HS-5 (cell line): ENCODE measurements around the gene CACNA1G.

ENCODE experiments used
- DNase-seq: peaks from one replicate; pipeline ENCODE4 v3.0.0-alpha.2; 2012; ENCODE audit warnings: low read depth

CACNA1G gene

GRCh38 chr17:50613007-50613992, 52.8 kb downstream of the CACNA1G start:
- DNase-seq, result no peak

- DNase-seq, result no peak
Observed at GRCh38 chr17:50614471-50615051, 54.0 kb downstream of the CACNA1G start.

GRCh38 chr17:50615828-50616227, 55.3 kb downstream of the CACNA1G start:
- DNase-seq, result no peak

GRCh38 chr17:50618300-50618699, 57.8 kb downstream of the CACNA1G start:
- no peak for DNase-seq

GRCh38 chr17:50618941-50619340, 58.4 kb downstream of the CACNA1G start:
- DNase-seq, result no peak

- DNase-seq, result no peak
Observed at GRCh38 chr17:50619489-50619888, 59.0 kb downstream of the CACNA1G start.

GRCh38 chr17:50620237-50620636, 59.7 kb downstream of the CACNA1G start:
- no peak for DNase-seq

GRCh38 chr17:50620858-50621257, 60.3 kb downstream of the CACNA1G start:
- DNase-seq, result no peak

GRCh38 chr17:50621574-50622031, 61.1 kb downstream of the CACNA1G start:
- DNase-seq, result no peak

- no peak for DNase-seq
Observed at GRCh38 chr17:50624321-50624934, 63.9 kb downstream of the CACNA1G start.

GRCh38 chr17:50625032-50625871, 64.7 kb downstream of the CACNA1G start:
- DNase-seq, result no peak

GRCh38 chr17:50626037-50626574, 65.6 kb downstream of the CACNA1G start:
- no peak for DNase-seq

GRCh38 chr17:50627036-50627781, 66.7 kb downstream of the CACNA1G start:
- no peak for DNase-seq

GRCh38 chr17:50627782-50628601, 67.5 kb downstream of the CACNA1G start:
- no peak for DNase-seq

GRCh38 chr17:50629902-50630301, 69.4 kb downstream of the CACNA1G start:
- DNase-seq, result no peak

GRCh38 chr17:50630524-50631194, 70.1 kb downstream of the CACNA1G start:
- no peak for DNase-seq

GRCh38 chr17:50631195-50631907, 70.8 kb downstream of the CACNA1G start:
- DNase-seq, result no peak

GRCh38 chr17:50631908-50632571, 71.5 kb downstream of the CACNA1G start:
- no peak for DNase-seq
